Pons (tissue), 1 donor: ENCODE measurements around the gene RNPEPL1.

Source experiments
- DNase-seq: peaks from one replicate; pipeline ENCODE4 v3.0.0-alpha.2; 2016; ENCODE audit warnings: low spot score

The RNPEPL1 gene

GRCh38 chr2:240624950-240625621 is 56.8 kb downstream of the RNPEPL1 start, which contains the start of gene GPR35:
GPR35 (plus strand) TSS chr2:240625480; CDS start chr2:240629953, 4,473 bp downstream.
- peak; percentile 14 for DNase-seq

GRCh38 chr2:240626531-240627300 is 58.4 kb downstream of the RNPEPL1 start:
- DNase-seq, result no peak

- DNase-seq, result no peak
These were observed 59.6 kb downstream of the RNPEPL1 start for GRCh38 chr2:240627736-240628506.

- no peak for DNase-seq
These were observed 60.2 kb downstream of the RNPEPL1 start for GRCh38 chr2:240628507-240628807.

- DNase-seq, result no peak
These were observed 60.7 kb downstream of the RNPEPL1 start for GRCh38 chr2:240628808-240629618.

GRCh38 chr2:240629619-240629967 is 61.3 kb downstream of the RNPEPL1 start:
- no peak for DNase-seq

GRCh38 chr2:240629968-240630770 is 61.9 kb downstream of the RNPEPL1 start:
- DNase-seq, result no peak
